Neutrophil (primary cell): ENCODE results near the gene FSCN2.

ENCODE experiments used
- H3K27ac ChIP-seq: fragments of 200-600 bp; sonication (generic); 2 replicates; pipeline ENCODE4 v1.5.1; 2016; ENCODE audit warnings: mild to moderate bottlenecking, moderate library complexity
- H3K27me3 ChIP-seq: fragments of 200-600 bp; sonication (generic); 2 replicates; pipeline ENCODE4 v1.6.0; 2016; ENCODE audit warnings: mild to moderate bottlenecking
- H3K36me3 ChIP-seq: fragments of 200-600 bp; sonication (generic); 2 replicates; pipeline ENCODE4 v1.5.1; 2017
- H3K4me1 ChIP-seq, 2 experiments: fragments of 200-600 bp in 1 of 2; sonication (generic) in 1 of 2; 1 replicate in 1 of 2; 2 replicates in 1 of 2; pipeline versions ENCODE4 v1.5.1 to v1.6.1; 2013 to 2016; ENCODE audit warnings: low read depth in 1 of 2, low read length in 1 of 2, mild to moderate bottlenecking in 1 of 2, moderate library complexity in 1 of 2; ENCODE audit not compliant: control insufficient read depth in 1 of 2, insufficient read depth in 1 of 2
- H3K4me3 ChIP-seq, 2 experiments: fragments of 200-600 bp in 1 of 2; sonication (generic) in 1 of 2; 1 replicate in 1 of 2; 2 replicates in 1 of 2; pipeline ENCODE4 v1.5.1; 2013 to 2016; ENCODE audit warnings: low read depth in 1 of 2, low read length in 1 of 2, mild to moderate bottlenecking in 1 of 2, moderate library complexity in 1 of 2
- H3K9me3 ChIP-seq: fragments of 200-600 bp; sonication (generic); 2 replicates; pipeline ENCODE4 v1.5.1; 2016
- CTCF ChIP-seq: fragments of 200-600 bp; sonication (generic); IDR thresholded peaks from 2 replicates; pipeline ENCODE4 v1.5.1; 2016; ENCODE audit warnings: antibody characterized with exemption

FSCN2 gene

GRCh38 chr17:81510785-81511553, 17.2 kb upstream of the FSCN2 start:
- Histone ChIP-seq H3K27ac (peak overlapping the region; percentile 95), H3K4me3 (peak overlapping the region; percentile 88 to 100), H3K9me3 (no peaks in the 10 kb centered on the region), H3K27me3 (no peaks in the 10 kb centered on the region), H3K36me3 (peaks cover 41% of the 10 kb centered on the region), H3K4me1 (peaks cover 52 to 60% of the 10 kb centered on the region in 2 experiments)
- TF ChIP-seq CTCF: no peak

DNA sequence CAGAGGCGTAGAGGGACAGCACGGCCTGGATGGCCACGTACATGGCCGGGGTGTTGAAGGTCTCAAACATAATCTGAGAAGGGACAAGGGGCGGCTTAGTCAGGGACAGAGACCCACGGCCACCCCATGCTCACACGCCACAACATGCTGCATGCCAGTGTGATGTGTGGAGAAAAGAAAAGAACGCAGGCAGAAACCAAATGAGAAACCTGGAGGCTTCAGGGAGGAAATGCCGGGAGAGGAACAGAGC, 16.7 kb upstream of the FSCN2 start:
- peak overlapping the region; percentile 88 to 100 for H3K4me3 ChIP-seq
- H3K4me1 ChIP-seq: peaks cover 57 to 65% of the 10 kb centered on the region in 2 experiments
- no peaks in the 10 kb centered on the region for H3K27me3 ChIP-seq
- H3K27ac ChIP-seq: peak overlapping the region; percentile 95
- H3K36me3 ChIP-seq: peaks cover 41% of the 10 kb centered on the region
- no peak for TF ChIP-seq CTCF
- H3K9me3 ChIP-seq: no peaks in the 10 kb centered on the region

GRCh38 chr17:81511804-81512561, 16.2 kb upstream of the FSCN2 start:
- Histone ChIP-seq H3K27me3 (no peaks in the 10 kb centered on the region), H3K4me3 (peak overlapping the region; percentile 88 to 100), H3K27ac (peak overlapping the region; percentile 95), H3K4me1 (peaks cover 62 to 70% of the 10 kb centered on the region in 2 experiments), H3K9me3 (no peaks in the 10 kb centered on the region), H3K36me3 (peaks cover 41% of the 10 kb centered on the region)
- TF ChIP-seq CTCF: no peak

GRCh38 chr17:81512562-81513371, 15.4 kb upstream of the FSCN2 start, which contains the start of gene ACTG1:
Gene ACTG1, minus strand, starts transcription at chr17:81512799. Its CDS starts 445 bp downstream, at chr17:81512354.
- peak within 1 kb of the TSS; percentile 95 for H3K27ac ChIP-seq
- TF ChIP-seq CTCF: no peak
- peaks cover under 1% of the 10 kb centered on the region for H3K27me3 ChIP-seq
- H3K4me3 ChIP-seq: peak within 1 kb of the TSS; percentile 88 to 100
- H3K4me1 ChIP-seq: peaks cover 64 to 75% of the 10 kb centered on the region in 2 experiments
- peaks cover 41% of the 10 kb centered on the region for H3K36me3 ChIP-seq
- H3K9me3 ChIP-seq: no peaks in the 10 kb centered on the region

- peaks cover 7% of the 10 kb centered on the region for H3K27me3 ChIP-seq
- H3K9me3 ChIP-seq: no peaks in the 10 kb centered on the region
- peaks cover 70 to 81% of the 10 kb centered on the region in 2 experiments for H3K4me1 ChIP-seq
- TF ChIP-seq CTCF: no peak
- peak overlapping the region; percentile 95 for H3K27ac ChIP-seq
- H3K4me3 ChIP-seq: peak overlapping the region; percentile 88 to 100
- peaks cover 41% of the 10 kb centered on the region for H3K36me3 ChIP-seq
Measured at GRCh38 chr17:81513372-81513752, 14.8 kb upstream of the FSCN2 start.
